A673 (cell line): Measurements from ENCODE around the gene CASZ1. TPM values are rescaled to one million over a fixed set of nuclear protein-coding genes. Genes with fewer than 3 reads are reported as not detected.

Experiments
- BruUV-seq: library from RNA; stranded (reverse); fragments of 400-500 nt; replicated peaks from 2 replicates; lab custom pipeline; 2021; lab: Mats Ljungman, UMichigan
- CTCF ChIA-PET: fragments of 300-600 bp; sonication (Branson Sonifier 250); formaldehyde crosslinking; loops from one replicate; lab custom pipeline; 2022; ENCODE audit warnings: antibody characterized with exemption; lab: Charles Lee
- POLR2A ChIA-PET: fragments of 300-600 bp; sonication (Branson Sonifier 250); formaldehyde crosslinking; loops from one replicate; lab custom pipeline; 2022; ENCODE audit warnings: antibody characterized with exemption; ENCODE audit not compliant: low non-redundant PET; lab: Charles Lee
- DNase-seq: peaks from one replicate; pipeline ENCODE4 v3.0.0-alpha.2; 2015; ENCODE audit warnings: low spot score
- H3K27ac ChIP-seq: fragments of 200-600 bp; sonication (generic); 2 replicates; pipeline ENCODE4 v1.5.1; 2016; ENCODE audit warnings: mixed run types, low read depth, mild to moderate bottlenecking, mixed read lengths, antibody characterized with exemption, low read length; ENCODE audit not compliant: poor library complexity, severe bottlenecking
- H3K27me3 ChIP-seq: fragments of 200-600 bp; sonication (generic); replicated peaks from 2 replicates; pipeline ENCODE4 v1.6.1; 2017; ENCODE audit warnings: mixed run types, low read depth, mild to moderate bottlenecking, mixed read lengths, antibody characterized with exemption, low read length; ENCODE audit not compliant: insufficient read depth, poor library complexity
- H3K36me3 ChIP-seq: fragments of 200-600 bp; sonication (generic); 2 replicates; pipeline ENCODE4 v1.6.1; 2016; ENCODE audit warnings: mixed run types, mild to moderate bottlenecking, mixed read lengths, antibody characterized with exemption, low read length; ENCODE audit not compliant: insufficient read depth, poor library complexity, severe bottlenecking
- H3K4me1 ChIP-seq: fragments of 200-600 bp; sonication (generic); 2 replicates; pipeline ENCODE4 v1.6.1; 2017; ENCODE audit warnings: mixed run types, mild to moderate bottlenecking, mixed read lengths, antibody characterized with exemption, low read length; ENCODE audit not compliant: insufficient read depth, poor library complexity, severe bottlenecking
- H3K4me3 ChIP-seq: fragments of 200-600 bp; sonication (generic); 2 replicates; pipeline ENCODE4 v1.5.1; 2016; ENCODE audit warnings: low read depth, mixed run types, mild to moderate bottlenecking, mixed read lengths, low read length; ENCODE audit not compliant: poor library complexity, severe bottlenecking
- H3K9me3 ChIP-seq: fragments of 200-600 bp; sonication (generic); 2 replicates; pipeline ENCODE4 v1.6.1; 2016; ENCODE audit warnings: mixed run types, low read depth, mild to moderate bottlenecking, mixed read lengths, antibody characterized with exemption, low read length; ENCODE audit not compliant: poor library complexity, severe bottlenecking
- CTCF ChIP-seq: fragments of 300-800, 200-600 bp; sonication (generic); conservative IDR thresholded peaks from 2 replicates; pipeline ENCODE4 v1.5.1; 2017; ENCODE audit warnings: low read depth, mild to moderate bottlenecking, antibody characterized with exemption, low read length, moderate library complexity, mixed read lengths
- EZH2 ChIP-seq: fragments of 200-600 bp; sonication (generic); IDR thresholded peaks from 2 replicates; pipeline ENCODE4 v1.6.1; 2017; ENCODE audit warnings: borderline replicate concordance, low read depth, mild to moderate bottlenecking, mixed read lengths, antibody characterized with exemption, low read length; ENCODE audit not compliant: poor library complexity, severe bottlenecking
- intact Hi-C: fragments of 100-400 bp; cut with micrococcal nuclease; formaldehyde crosslinking; loops from one replicate; pipeline ENCODE4 v1.10.0; 2022; ENCODE audit not compliant: unreplicated experiment
- total RNA-seq: library from RNA; stranded (reverse); gene quantifications from 2 replicates; pipeline ENCODE4 v1.2.3, GENCODE V29; 2021

Gene CASZ1
- total RNA-seq, 1 experiment from 2014 or later = 1.9 TPM

- intact Hi-C loops = no loop called here
- H3K27ac ChIP-seq = no peak overlapping the region
Measured at GRCh38 chr1:10800778-10801177, 4.3 kb upstream of the CASZ1 start.

GRCh38 chr1:10799726-10800125 is 3.3 kb upstream of the CASZ1 start:
- no TSS peak for BruUV-seq
- no peak for DNase-seq
- ChIA-PET CTCF (interaction anchor here (0.6 kb wide), 1 partner anchor 48 kb away, joined by 4 read pairs; no protein-coding TSS in a partner anchor), POLR2A (no interaction called here)
- Histone ChIP-seq H3K27ac (no peak overlapping the region), H3K36me3 (no peaks in the 10 kb centered on the region), H3K9me3 (no peaks in the 10 kb centered on the region), H3K4me1 (no peaks in the 10 kb centered on the region), H3K27me3 (peaks cover 10% of the 10 kb centered on the region), H3K4me3 (no peak overlapping the region)
- TF ChIP-seq CTCF (no peak), EZH2 (no peak)
- intact Hi-C loops = loop anchor here (5.0 kb wide), 1 partner anchor 287 kb away; no protein-coding TSS in a partner anchor

More at GRCh38 chr1:10800778-10801177, 4.3 kb upstream of the CASZ1 start:
- TF ChIP-seq CTCF (no peak), EZH2 (no peak)
- Histone ChIP-seq H3K36me3 (no peaks in the 10 kb centered on the region), H3K4me3 (no peak overlapping the region), H3K27me3 (peaks cover under 1% of the 10 kb centered on the region), H3K4me1 (no peaks in the 10 kb centered on the region), H3K9me3 (no peaks in the 10 kb centered on the region)
- DNase-seq = no peak
- POLR2A ChIA-PET = no interaction called here
- no TSS peak for BruUV-seq
- CTCF ChIA-PET = no interaction called here

GRCh38 chr1:10795276-10796021 is 997 bp downstream of the CASZ1 start:
- no TSS peak for BruUV-seq
- Histone ChIP-seq H3K9me3 (no peaks in the 10 kb centered on the region), H3K27ac (no peak overlapping the region), H3K4me3 (peak overlapping the region; percentile 68), H3K27me3 (peaks cover 47% of the 10 kb centered on the region), H3K4me1 (peaks cover 29% of the 10 kb centered on the region), H3K36me3 (no peaks in the 10 kb centered on the region)
- ChIA-PET POLR2A (interaction anchor here (0.5 to 0.7 kb wide), 2 partner anchors 1224 to 1322 kb away, joined by 3 to 9 read pairs; partner anchors contain the start of gene MIIP), CTCF (no interaction called here)
- TF ChIP-seq EZH2 (peak; percentile 80), CTCF (no peak)
- peak; percentile 35 for DNase-seq
- intact Hi-C loops = loop anchor here (1.0 to 5.0 kb wide), 2 partner anchors 116 to 283 kb away; no protein-coding TSS in a partner anchor
